ENCODE data around the gene ATG7.

ATG7 gene

GRCh38 chr3:11575677-11576076 is 303.5 kb downstream of the ATG7 start:
- TF ChIP-seq, protein P1, sequence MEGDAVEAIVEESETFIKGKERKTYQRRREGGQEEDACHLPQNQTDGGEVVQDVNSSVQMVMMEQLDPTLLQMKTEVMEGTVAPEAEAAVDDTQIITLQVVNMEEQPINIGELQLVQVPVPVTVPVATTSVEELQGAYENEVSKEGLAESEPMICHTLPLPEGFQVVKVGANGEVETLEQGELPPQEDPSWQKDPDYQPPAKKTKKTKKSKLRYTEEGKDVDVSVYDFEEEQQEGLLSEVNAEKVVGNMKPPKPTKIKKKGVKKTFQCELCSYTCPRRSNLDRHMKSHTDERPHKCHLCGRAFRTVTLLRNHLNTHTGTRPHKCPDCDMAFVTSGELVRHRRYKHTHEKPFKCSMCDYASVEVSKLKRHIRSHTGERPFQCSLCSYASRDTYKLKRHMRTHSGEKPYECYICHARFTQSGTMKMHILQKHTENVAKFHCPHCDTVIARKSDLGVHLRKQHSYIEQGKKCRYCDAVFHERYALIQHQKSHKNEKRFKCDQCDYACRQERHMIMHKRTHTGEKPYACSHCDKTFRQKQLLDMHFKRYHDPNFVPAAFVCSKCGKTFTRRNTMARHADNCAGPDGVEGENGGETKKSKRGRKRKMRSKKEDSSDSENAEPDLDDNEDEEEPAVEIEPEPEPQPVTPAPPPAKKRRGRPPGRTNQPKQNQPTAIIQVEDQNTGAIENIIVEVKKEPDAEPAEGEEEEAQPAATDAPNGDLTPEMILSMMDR (IDR thresholded peaks at IDR 0.05; ENCODE audit: extremely low read depth, missing control alignments), result no peak
- DNase-seq (ENCODE audit: low spot score), result no peak

GRCh38 chr3:11576453-11576852 is 304.3 kb downstream of the ATG7 start:
- no peak for DNase-seq (ENCODE audit: low spot score)
- TF ChIP-seq, protein P1 (IDR thresholded peaks at IDR 0.05; ENCODE audit: extremely low read depth, missing control alignments), result no peak

DNA sequence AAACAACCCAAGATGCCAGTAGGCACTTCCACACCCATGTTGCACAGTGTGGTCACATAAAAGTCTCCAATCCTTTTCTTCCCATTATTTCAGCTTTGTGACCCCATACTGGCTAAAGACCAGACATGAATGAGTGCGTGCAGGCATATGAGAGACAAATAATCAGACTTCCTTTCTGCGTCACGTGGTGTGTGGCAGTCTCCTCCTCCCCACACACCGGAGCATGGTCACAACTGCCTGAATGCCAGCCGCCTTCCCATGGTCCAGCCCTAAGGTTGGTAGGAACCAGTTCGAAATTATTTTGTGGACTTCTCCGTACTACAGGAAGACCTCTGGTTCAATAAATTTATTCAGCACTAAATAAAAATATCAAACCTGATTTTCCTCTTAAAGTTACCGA is 306.0 kb downstream of the ATG7 start:
- TF ChIP-seq, protein P1 (IDR thresholded peaks at IDR 0.05; ENCODE audit: extremely low read depth, missing control alignments), result no peak
- no peak for DNase-seq (ENCODE audit: low spot score)

DNA sequence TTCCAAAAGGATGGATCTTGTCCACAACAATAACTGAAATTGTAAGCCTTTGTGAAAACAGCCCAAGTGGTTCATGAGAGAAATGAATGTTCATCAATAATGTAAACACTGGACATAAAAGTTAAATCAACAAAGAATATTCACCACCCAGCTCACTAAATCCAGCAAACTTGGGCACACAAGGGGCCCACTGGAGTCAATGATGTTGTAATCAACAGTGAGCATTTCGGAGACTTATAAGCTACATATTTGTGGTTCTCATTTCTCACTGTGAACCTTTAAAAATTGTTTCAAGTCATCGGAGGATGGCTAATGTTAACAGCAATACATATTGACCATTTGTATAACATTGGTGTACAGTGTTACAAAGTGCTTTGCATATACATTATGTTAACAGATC is 308.4 kb downstream of the ATG7 start:
- no peak for DNase-seq (ENCODE audit: low spot score)
- TF ChIP-seq, protein P1 (IDR thresholded peaks at IDR 0.05; ENCODE audit: extremely low read depth, missing control alignments), result no peak

GRCh38 chr3:11581237-11582190 is 309.3 kb downstream of the ATG7 start:
- no peak for DNase-seq (ENCODE audit: low spot score)

GRCh38 chr3:11582191-11582968 is 310.2 kb downstream of the ATG7 start:
- TF ChIP-seq, protein P1 (IDR thresholded peaks at IDR 0.05; ENCODE audit: extremely low read depth, missing control alignments), result no peak
- no peak for DNase-seq (ENCODE audit: low spot score)

More at GRCh38 chr3:11581237-11582190, 309.3 kb downstream of the ATG7 start:
- TF ChIP-seq, protein P1 (IDR thresholded peaks at IDR 0.05; ENCODE audit: extremely low read depth, missing control alignments), result no peak

DNA sequence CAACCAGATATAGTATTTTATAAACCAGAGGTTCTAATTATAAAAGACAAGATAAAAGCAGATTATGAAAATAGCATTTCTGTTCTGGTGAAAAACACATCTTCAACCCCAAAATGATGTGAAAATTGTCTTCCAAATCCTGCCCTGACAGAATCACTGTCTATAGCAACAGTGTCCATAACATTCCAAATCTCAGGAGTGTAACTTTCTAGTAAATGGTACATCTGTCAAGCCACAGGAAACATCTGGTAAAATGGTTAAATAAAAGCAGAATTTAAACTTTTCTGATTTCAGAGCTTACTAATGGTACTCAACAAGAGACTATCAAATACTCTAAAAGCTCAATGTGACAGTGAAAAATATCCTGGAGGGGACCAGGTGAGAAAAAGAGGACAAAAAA is 311.0 kb downstream of the ATG7 start:
- no peak for DNase-seq (ENCODE audit: low spot score)

More for the DNA sequence above, 311.0 kb downstream of the ATG7 start:
- TF ChIP-seq, protein P1 (IDR thresholded peaks at IDR 0.05; ENCODE audit: extremely low read depth, missing control alignments), result no peak
